ENCODE data around the gene SLC9A5. TPM values are rescaled to one million over a fixed set of nuclear protein-coding genes. Genes with fewer than 3 reads are reported as not detected.

SLC9A5 gene
- total RNA-seq, 1 donor from 2014 or later: 1.4 TPM

GRCh38 chr16:67201411-67202345 is 47.1 kb upstream of the SLC9A5 start:
- Mint-ChIP-seq H3K27me3 (ENCODE audit: unreplicated experiment) (peaks cover 6% of the 10 kb centered on the region), H3K9me3 (ENCODE audit: unreplicated experiment) (peaks cover 8% of the 10 kb centered on the region), H3K4me3 (ENCODE audit: unreplicated experiment) (no peak overlapping the region), H3K27ac (ENCODE audit: unreplicated experiment) (no peak overlapping the region), H3K36me3 (ENCODE audit: unreplicated experiment) (no peaks in the 10 kb centered on the region), H3K4me1 (ENCODE audit: low read depth, unreplicated experiment) (peaks cover 4% of the 10 kb centered on the region)
- TF ChIP-seq, protein P1, sequence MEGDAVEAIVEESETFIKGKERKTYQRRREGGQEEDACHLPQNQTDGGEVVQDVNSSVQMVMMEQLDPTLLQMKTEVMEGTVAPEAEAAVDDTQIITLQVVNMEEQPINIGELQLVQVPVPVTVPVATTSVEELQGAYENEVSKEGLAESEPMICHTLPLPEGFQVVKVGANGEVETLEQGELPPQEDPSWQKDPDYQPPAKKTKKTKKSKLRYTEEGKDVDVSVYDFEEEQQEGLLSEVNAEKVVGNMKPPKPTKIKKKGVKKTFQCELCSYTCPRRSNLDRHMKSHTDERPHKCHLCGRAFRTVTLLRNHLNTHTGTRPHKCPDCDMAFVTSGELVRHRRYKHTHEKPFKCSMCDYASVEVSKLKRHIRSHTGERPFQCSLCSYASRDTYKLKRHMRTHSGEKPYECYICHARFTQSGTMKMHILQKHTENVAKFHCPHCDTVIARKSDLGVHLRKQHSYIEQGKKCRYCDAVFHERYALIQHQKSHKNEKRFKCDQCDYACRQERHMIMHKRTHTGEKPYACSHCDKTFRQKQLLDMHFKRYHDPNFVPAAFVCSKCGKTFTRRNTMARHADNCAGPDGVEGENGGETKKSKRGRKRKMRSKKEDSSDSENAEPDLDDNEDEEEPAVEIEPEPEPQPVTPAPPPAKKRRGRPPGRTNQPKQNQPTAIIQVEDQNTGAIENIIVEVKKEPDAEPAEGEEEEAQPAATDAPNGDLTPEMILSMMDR (IDR thresholded peaks at IDR 0.05; ENCODE audit: partially characterized antibody, unreplicated experiment): no peak
- no peak for DNase-seq

GRCh38 chr16:67202426-67202825 is 46.4 kb upstream of the SLC9A5 start:
- no peaks in the 10 kb centered on the region for H3K36me3 Mint-ChIP-seq (ENCODE audit: unreplicated experiment)
- H3K9me3 Mint-ChIP-seq (ENCODE audit: unreplicated experiment): peaks cover 4% of the 10 kb centered on the region
- no peak overlapping the region for H3K27ac Mint-ChIP-seq (ENCODE audit: unreplicated experiment)
- no peak overlapping the region for H3K4me3 Mint-ChIP-seq (ENCODE audit: unreplicated experiment)
- peaks cover 6% of the 10 kb centered on the region for H3K27me3 Mint-ChIP-seq (ENCODE audit: unreplicated experiment)
- DNase-seq: no peak
- TF ChIP-seq, protein P1 (IDR thresholded peaks at IDR 0.05; ENCODE audit: partially characterized antibody, unreplicated experiment): no peak
- peaks cover 2% of the 10 kb centered on the region for H3K4me1 Mint-ChIP-seq (ENCODE audit: low read depth, unreplicated experiment)

- Mint-ChIP-seq H3K9me3 (ENCODE audit: unreplicated experiment) (peaks cover 4% of the 10 kb centered on the region), H3K27me3 (ENCODE audit: unreplicated experiment) (peaks cover 6% of the 10 kb centered on the region), H3K4me1 (ENCODE audit: low read depth, unreplicated experiment) (peaks cover 2% of the 10 kb centered on the region), H3K36me3 (ENCODE audit: unreplicated experiment) (no peaks in the 10 kb centered on the region), H3K4me3 (ENCODE audit: unreplicated experiment) (no peak overlapping the region), H3K27ac (ENCODE audit: unreplicated experiment) (no peak overlapping the region)
- TF ChIP-seq, protein P1 (IDR thresholded peaks at IDR 0.05; ENCODE audit: partially characterized antibody, unreplicated experiment): no peak
- DNase-seq: no peak
Measured at GRCh38 chr16:67202956-67203493, 45.8 kb upstream of the SLC9A5 start.

DNA sequence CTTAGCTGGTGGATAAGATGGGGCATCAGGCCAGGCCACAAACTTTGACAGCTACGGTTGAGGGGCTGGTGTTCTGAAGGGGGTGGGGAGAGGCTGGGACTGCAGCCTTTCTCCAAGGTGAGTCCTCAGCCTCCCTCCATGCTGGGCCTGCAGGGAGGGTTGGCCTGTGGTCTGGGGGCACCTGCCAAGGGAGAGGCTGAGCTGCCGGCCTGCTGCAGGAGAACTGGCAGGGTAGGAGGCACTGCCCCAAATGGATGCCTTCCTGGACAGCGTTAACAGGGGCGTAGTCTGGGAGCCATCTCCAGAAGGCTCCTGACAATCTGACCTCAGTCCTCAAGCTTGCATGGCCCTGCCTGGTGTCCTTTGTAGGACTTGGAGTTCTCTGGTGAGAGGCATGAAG is 44.7 kb upstream of the SLC9A5 start:
- Mint-ChIP-seq H3K4me1 (ENCODE audit: low read depth, unreplicated experiment) (peaks cover 2% of the 10 kb centered on the region), H3K27me3 (ENCODE audit: unreplicated experiment) (peaks cover 6% of the 10 kb centered on the region), H3K9me3 (ENCODE audit: unreplicated experiment) (peaks cover 4% of the 10 kb centered on the region), H3K27ac (ENCODE audit: unreplicated experiment) (no peak overlapping the region), H3K4me3 (ENCODE audit: unreplicated experiment) (no peak overlapping the region), H3K36me3 (ENCODE audit: unreplicated experiment) (no peaks in the 10 kb centered on the region)
- TF ChIP-seq, protein P1 (IDR thresholded peaks at IDR 0.05; ENCODE audit: partially characterized antibody, unreplicated experiment): no peak
- no peak for DNase-seq
